Measurements from ENCODE around the gene SH2D6.
"Not testable (repeated sequence)": the region's sequence is repeated elsewhere in the genome, so short reads cannot be mapped to it uniquely, and the experiment has no call there.

SH2D6 gene

GRCh38 chr2:85470850-85471800 is 52.6 kb downstream of the SH2D6 start:
- DNase-seq (ENCODE audit: low read depth): no peak

- no peak for DNase-seq (ENCODE audit: low read depth)
These were observed 53.7 kb downstream of the SH2D6 start for GRCh38 chr2:85472261-85472660.

- DNase-seq (ENCODE audit: low read depth): no peak
These were observed 57.4 kb downstream of the SH2D6 start for GRCh38 chr2:85475799-85476490.

- DNase-seq (ENCODE audit: low read depth): no peak
These were observed 58.1 kb downstream of the SH2D6 start for GRCh38 chr2:85476624-85477023.

- DNase-seq (ENCODE audit: low read depth): no peak
These were observed 59.4 kb downstream of the SH2D6 start for GRCh38 chr2:85477884-85478283.

- DNase-seq (ENCODE audit: low read depth): no peak
These were observed 63.6 kb downstream of the SH2D6 start for GRCh38 chr2:85481818-85482777.

- not testable (repeated sequence) for DNase-seq (ENCODE audit: low read depth)
These were observed 66.1 kb downstream of the SH2D6 start for GRCh38 chr2:85484615-85485014.

- DNase-seq (ENCODE audit: low read depth): no peak
These were observed 67.3 kb downstream of the SH2D6 start for GRCh38 chr2:85485815-85486214.
